Ishikawa (cell line): ENCODE results near the gene MTRR.

Experiments
- CEBPB ChIP-seq: IDR thresholded peaks from 2 replicates; pipeline ENCODE4 v1.6.1; 2012
- EP300 ChIP-seq: IDR thresholded peaks from 2 replicates; pipeline ENCODE4 v1.6.1; 2012; ENCODE audit warnings: borderline replicate concordance
- FOXM1 ChIP-seq: IDR thresholded peaks from 2 replicates; pipeline ENCODE4 v1.6.1; 2012; ENCODE audit warnings: low read depth, borderline replicate concordance
- TF ChIP-seq, protein P1 (sequence below): IDR thresholded peaks from 2 replicates; pipeline ENCODE4 v1.6.1; 2012; ENCODE audit warnings: low read depth, mild to moderate bottlenecking
- TF ChIP-seq, protein P2 (sequence below): IDR thresholded peaks from 2 replicates; pipeline ENCODE4 v1.6.1; 2012
- TF ChIP-seq, protein P3 (sequence below): IDR thresholded peaks from 2 replicates; pipeline ENCODE4 v1.6.1; 2012

DNA sequence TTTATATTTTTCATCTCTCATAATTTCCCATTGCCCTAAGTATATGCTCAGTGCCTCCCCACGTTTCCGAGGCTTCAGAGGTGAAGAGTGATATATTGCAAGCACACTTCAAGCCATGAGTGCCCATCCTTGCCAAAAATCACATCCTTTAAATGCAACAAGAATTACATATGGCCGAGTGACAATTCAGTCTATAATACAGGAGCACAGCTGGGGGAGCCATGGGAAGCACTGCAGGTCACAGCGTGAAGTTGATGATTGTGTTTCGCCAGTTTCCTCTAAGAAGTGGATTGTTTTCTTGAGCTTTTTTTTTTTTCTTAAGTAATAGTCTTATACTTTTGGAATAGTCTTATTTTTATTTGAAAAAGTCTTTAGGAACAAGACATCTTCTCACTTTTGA, 61.1 kb downstream of the MTRR start:
- TF ChIP-seq, protein P1, sequence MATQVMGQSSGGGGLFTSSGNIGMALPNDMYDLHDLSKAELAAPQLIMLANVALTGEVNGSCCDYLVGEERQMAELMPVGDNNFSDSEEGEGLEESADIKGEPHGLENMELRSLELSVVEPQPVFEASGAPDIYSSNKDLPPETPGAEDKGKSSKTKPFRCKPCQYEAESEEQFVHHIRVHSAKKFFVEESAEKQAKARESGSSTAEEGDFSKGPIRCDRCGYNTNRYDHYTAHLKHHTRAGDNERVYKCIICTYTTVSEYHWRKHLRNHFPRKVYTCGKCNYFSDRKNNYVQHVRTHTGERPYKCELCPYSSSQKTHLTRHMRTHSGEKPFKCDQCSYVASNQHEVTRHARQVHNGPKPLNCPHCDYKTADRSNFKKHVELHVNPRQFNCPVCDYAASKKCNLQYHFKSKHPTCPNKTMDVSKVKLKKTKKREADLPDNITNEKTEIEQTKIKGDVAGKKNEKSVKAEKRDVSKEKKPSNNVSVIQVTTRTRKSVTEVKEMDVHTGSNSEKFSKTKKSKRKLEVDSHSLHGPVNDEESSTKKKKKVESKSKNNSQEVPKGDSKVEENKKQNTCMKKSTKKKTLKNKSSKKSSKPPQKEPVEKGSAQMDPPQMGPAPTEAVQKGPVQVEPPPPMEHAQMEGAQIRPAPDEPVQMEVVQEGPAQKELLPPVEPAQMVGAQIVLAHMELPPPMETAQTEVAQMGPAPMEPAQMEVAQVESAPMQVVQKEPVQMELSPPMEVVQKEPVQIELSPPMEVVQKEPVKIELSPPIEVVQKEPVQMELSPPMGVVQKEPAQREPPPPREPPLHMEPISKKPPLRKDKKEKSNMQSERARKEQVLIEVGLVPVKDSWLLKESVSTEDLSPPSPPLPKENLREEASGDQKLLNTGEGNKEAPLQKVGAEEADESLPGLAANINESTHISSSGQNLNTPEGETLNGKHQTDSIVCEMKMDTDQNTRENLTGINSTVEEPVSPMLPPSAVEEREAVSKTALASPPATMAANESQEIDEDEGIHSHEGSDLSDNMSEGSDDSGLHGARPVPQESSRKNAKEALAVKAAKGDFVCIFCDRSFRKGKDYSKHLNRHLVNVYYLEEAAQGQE = no peak
- TF ChIP-seq, protein P2, sequence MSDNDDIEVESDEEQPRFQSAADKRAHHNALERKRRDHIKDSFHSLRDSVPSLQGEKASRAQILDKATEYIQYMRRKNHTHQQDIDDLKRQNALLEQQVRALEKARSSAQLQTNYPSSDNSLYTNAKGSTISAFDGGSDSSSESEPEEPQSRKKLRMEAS = no peak
- TF ChIP-seq EP300 = no peak
- TF ChIP-seq, protein P3, sequence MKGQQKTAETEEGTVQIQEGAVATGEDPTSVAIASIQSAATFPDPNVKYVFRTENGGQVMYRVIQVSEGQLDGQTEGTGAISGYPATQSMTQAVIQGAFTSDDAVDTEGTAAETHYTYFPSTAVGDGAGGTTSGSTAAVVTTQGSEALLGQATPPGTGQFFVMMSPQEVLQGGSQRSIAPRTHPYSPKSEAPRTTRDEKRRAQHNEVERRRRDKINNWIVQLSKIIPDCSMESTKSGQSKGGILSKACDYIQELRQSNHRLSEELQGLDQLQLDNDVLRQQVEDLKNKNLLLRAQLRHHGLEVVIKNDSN = no peak
- TF ChIP-seq CEBPB = no peak
- no peak for TF ChIP-seq FOXM1
